Prostate gland (tissue), 2 donors: ENCODE data around the gene KDM4C.

Source experiments
- POLR2A ChIP-seq: fragments of 450-650 bp; IDR thresholded peaks from one replicate; pipeline ENCODE4 v1.6.1; 2016; ENCODE audit warnings: antibody characterized with exemption, mild to moderate bottlenecking
- TF ChIP-seq, protein P1 (sequence below), 4 experiments: fragments of 200-600 bp in 2 of 4; fragments of 450-650 bp in 2 of 4; sonication (generic) in 2 of 4; IDR thresholded peaks; 1 replicate in 3 of 4; 2 replicates in 1 of 4; pipeline ENCODE4 v1.5.1; 2016 to 2019; ENCODE audit warnings: antibody characterized with exemption in 4 of 4, mild to moderate bottlenecking in 2 of 4, moderate library complexity in 2 of 4

DNA sequence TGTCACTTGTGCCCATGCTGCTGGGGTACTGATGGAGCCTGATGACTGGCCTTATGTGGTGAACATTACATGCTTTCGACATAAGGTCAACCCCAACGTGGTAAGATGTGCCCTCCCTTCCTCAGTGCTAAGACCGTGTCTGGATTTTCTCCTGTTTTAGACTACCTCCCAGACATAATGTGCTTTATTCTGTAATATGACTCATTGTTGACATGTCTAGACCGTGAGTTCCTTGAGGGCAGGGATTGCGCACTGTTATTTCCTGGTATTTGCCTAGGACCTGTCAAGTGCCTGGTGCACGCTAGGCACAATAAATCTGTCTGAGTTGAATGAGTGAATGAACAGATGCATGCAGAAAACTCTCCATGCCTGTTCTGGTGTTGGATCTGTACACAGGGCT is 346.0 kb downstream of the KDM4C start:
- TF ChIP-seq, protein P1, sequence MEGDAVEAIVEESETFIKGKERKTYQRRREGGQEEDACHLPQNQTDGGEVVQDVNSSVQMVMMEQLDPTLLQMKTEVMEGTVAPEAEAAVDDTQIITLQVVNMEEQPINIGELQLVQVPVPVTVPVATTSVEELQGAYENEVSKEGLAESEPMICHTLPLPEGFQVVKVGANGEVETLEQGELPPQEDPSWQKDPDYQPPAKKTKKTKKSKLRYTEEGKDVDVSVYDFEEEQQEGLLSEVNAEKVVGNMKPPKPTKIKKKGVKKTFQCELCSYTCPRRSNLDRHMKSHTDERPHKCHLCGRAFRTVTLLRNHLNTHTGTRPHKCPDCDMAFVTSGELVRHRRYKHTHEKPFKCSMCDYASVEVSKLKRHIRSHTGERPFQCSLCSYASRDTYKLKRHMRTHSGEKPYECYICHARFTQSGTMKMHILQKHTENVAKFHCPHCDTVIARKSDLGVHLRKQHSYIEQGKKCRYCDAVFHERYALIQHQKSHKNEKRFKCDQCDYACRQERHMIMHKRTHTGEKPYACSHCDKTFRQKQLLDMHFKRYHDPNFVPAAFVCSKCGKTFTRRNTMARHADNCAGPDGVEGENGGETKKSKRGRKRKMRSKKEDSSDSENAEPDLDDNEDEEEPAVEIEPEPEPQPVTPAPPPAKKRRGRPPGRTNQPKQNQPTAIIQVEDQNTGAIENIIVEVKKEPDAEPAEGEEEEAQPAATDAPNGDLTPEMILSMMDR (IDR thresholded peaks at IDR 0.05): no peak
- no peak for TF ChIP-seq POLR2A
